ENCODE measurements around the gene MAPKBP1. TPM values are rescaled to one million over a fixed set of nuclear protein-coding genes. Genes with fewer than 3 reads are reported as not detected.

Gene MAPKBP1
- total and polyA plus RNA-seq, 9 of the 15 experiments (the other 6 are each of a cell fraction or from before 2014, with no cell fraction given): 0.15 to 9.5 (median 4.5) TPM

DNA sequence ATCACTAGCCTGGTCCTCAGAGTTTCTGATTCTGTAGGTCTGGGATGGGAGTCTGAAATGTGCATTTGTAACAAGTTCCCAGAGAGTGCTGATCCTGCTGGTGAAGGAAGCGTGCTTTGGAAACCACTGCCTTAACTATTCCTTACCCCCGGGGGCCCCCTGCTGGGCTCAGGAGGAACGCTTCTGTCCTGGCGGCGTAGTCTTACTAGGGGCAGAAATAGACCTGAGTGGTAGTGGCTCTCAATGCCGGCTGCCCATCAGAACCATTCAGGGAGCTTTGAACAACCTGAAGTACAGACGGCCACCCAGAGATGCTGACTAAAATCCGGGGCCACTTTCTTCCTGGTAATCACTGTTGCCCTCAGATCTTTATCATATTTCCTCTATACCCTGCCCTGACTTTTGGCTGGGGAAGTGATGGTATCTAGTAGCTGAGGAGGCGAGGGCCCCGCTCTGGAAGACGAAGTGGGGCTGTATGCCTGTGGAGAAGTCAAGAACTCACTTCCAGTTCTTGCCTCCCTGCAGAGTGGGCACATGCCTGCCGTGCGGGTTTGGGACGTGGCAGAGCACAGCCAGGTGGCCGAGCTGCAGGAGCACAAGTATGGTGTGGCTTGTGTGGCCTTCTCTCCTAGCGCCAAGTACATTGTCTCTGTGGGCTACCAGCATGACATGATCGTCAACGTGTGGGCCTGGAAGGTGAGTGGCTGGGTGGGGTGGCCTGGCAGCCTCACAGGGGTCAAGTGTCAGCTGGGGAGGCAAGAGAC lies 37.3 kb downstream of the MAPKBP1 start (continued):
- TF ChIP-seq, protein P1, sequence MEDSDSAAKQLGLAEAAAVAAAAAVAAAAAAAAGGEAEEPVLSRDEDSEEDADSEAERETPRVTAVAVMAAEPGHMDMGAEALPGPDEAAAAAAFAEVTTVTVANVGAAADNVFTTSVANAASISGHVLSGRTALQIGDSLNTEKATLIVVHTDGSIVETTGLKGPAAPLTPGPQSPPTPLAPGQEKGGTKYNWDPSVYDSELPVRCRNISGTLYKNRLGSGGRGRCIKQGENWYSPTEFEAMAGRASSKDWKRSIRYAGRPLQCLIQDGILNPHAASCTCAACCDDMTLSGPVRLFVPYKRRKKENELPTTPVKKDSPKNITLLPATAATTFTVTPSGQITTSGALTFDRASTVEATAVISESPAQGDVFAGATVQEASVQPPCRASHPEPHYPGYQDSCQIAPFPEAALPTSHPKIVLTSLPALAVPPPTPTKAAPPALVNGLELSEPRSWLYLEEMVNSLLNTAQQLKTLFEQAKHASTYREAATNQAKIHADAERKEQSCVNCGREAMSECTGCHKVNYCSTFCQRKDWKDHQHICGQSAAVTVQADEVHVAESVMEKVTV (CRISPR knock-in tag; IDR thresholded peaks at IDR 0.05): peak; percentile 92
- TF ChIP-seq, protein P2, sequence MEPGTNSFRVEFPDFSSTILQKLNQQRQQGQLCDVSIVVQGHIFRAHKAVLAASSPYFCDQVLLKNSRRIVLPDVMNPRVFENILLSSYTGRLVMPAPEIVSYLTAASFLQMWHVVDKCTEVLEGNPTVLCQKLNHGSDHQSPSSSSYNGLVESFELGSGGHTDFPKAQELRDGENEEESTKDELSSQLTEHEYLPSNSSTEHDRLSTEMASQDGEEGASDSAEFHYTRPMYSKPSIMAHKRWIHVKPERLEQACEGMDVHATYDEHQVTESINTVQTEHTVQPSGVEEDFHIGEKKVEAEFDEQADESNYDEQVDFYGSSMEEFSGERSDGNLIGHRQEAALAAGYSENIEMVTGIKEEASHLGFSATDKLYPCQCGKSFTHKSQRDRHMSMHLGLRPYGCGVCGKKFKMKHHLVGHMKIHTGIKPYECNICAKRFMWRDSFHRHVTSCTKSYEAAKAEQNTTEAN (CRISPR knock-in tag; IDR thresholded peaks at IDR 0.05): no peak
- no peak for TF ChIP-seq TBL1XR1 (IDR thresholded peaks at IDR 0.05; ENCODE audit: low read length in 2 of 2)
- TF ChIP-seq, protein P3, sequence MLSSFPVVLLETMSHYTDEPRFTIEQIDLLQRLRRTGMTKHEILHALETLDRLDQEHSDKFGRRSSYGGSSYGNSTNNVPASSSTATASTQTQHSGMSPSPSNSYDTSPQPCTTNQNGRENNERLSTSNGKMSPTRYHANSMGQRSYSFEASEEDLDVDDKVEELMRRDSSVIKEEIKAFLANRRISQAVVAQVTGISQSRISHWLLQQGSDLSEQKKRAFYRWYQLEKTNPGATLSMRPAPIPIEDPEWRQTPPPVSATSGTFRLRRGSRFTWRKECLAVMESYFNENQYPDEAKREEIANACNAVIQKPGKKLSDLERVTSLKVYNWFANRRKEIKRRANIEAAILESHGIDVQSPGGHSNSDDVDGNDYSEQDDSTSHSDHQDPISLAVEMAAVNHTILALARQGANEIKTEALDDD (IDR thresholded peaks at IDR 0.05): peak; percentile 50; the same call in 1 of the 2 replicates
- no peak for TF ChIP-seq CREBBP (IDR thresholded peaks at IDR 0.05; ENCODE audit: low read depth, low read length)
- TF ChIP-seq CHD2 (IDR thresholded peaks at IDR 0.05; ENCODE audit: low read depth, low read length): no peak
- TF ChIP-seq BRD9 (IDR thresholded peaks at IDR 0.05; ENCODE audit: low read depth, partially characterized antibody): no peak
- no peak for TF ChIP-seq ELF4 (CRISPR knock-in tag; IDR thresholded peaks at IDR 0.05)
- no peak for TF ChIP-seq POU5F1 (IDR thresholded peaks at IDR 0.05; ENCODE audit: borderline replicate concordance, low read depth, low read length, partially characterized antibody)
- TF ChIP-seq CBFA2T2 (conservative IDR thresholded peaks at IDR 0.05): no peak
- TF ChIP-seq, protein P4, sequence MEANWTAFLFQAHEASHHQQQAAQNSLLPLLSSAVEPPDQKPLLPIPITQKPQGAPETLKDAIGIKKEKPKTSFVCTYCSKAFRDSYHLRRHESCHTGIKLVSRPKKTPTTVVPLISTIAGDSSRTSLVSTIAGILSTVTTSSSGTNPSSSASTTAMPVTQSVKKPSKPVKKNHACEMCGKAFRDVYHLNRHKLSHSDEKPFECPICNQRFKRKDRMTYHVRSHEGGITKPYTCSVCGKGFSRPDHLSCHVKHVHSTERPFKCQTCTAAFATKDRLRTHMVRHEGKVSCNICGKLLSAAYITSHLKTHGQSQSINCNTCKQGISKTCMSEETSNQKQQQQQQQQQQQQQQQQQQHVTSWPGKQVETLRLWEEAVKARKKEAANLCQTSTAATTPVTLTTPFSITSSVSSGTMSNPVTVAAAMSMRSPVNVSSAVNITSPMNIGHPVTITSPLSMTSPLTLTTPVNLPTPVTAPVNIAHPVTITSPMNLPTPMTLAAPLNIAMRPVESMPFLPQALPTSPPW (CRISPR knock-in tag; IDR thresholded peaks at IDR 0.05): no peak
- TF ChIP-seq, protein P5, sequence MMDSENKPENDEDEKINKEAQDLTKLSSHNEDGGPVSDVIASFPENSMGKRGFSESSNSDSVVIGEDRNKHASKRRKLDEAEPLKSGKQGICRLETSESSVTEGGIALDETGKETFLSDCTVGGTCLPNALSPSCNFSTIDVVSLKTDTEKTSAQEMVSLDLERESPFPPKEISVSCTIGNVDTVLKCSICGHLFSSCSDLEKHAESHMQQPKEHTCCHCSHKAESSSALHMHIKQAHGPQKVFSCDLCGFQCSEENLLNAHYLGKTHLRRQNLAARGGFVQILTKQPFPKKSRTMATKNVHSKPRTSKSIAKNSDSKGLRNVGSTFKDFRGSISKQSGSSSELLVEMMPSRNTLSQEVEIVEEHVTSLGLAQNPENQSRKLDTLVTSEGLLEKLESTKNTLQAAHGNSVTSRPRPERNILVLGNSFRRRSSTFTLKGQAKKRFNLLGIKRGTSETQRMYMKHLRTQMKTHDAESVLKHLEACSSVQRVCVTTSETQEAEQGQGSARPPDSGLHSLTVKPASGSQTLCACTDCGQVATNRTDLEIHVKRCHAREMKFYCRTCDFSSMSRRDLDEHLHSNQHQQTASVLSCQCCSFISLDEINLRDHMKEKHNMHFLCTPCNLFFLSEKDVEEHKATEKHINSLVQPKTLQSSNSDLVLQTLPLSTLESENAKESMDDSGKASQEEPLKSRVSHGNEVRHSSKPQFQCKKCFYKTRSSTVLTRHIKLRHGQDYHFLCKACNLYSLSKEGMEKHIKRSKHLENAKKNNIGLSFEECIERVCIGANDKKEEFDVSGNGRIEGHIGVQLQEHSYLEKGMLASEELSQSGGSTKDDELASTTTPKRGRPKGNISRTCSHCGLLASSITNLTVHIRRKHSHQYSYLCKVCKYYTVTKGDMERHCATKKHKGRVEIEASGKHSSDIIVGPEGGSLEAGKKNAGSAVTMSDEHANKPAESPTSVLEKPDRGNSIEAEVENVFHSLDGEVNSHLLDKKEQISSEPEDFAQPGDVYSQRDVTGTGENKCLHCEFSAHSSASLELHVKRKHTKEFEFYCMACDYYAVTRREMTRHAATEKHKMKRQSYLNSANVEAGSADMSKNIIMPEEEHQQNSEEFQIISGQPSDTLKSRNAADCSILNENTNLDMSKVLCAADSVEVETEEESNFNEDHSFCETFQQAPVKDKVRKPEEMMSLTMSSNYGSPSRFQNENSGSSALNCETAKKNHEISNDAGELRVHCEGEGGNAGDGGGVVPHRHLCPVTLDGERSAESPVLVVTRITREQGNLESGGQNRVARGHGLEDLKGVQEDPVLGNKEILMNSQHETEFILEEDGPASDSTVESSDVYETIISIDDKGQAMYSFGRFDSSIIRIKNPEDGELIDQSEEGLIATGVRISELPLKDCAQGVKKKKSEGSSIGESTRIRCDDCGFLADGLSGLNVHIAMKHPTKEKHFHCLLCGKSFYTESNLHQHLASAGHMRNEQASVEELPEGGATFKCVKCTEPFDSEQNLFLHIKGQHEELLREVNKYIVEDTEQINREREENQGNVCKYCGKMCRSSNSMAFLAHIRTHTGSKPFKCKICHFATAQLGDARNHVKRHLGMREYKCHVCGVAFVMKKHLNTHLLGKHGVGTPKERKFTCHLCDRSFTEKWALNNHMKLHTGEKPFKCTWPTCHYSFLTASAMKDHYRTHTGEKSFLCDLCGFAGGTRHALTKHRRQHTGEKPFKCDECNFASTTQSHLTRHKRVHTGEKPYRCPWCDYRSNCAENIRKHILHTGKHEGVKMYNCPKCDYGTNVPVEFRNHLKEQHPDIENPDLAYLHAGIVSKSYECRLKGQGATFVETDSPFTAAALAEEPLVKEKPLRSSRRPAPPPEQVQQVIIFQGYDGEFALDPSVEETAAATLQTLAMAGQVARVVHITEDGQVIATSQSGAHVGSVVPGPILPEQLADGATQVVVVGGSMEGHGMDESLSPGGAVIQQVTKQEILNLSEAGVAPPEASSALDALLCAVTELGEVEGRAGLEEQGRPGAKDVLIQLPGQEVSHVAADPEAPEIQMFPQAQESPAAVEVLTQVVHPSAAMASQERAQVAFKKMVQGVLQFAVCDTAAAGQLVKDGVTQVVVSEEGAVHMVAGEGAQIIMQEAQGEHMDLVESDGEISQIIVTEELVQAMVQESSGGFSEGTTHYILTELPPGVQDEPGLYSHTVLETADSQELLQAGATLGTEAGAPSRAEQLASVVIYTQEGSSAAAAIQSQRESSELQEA (IDR thresholded peaks at IDR 0.05; ENCODE audit: low read depth): no peak

All from K562 (cell line).